Endodermal cell (in vitro differentiated cells): Measurements from ENCODE around the gene UNC45A. TPM values are rescaled to one million over a fixed set of nuclear protein-coding genes. Genes with fewer than 3 reads are reported as not detected.

Source experiments
- DNase-seq: peaks from one replicate; pipeline ENCODE4 v3.0.0-alpha.2; 2017
- H3K27ac ChIP-seq: 2 replicates; pipeline ENCODE4 v1.5.1; 2013; ENCODE audit warnings: mild to moderate bottlenecking, low read depth, low read length, moderate library complexity
- H3K27me3 ChIP-seq: 2 replicates; pipeline ENCODE4 v1.6.1; 2013; ENCODE audit warnings: mild to moderate bottlenecking, low read length, moderate library complexity; ENCODE audit not compliant: insufficient read depth, control insufficient read depth, poor library complexity, severe bottlenecking
- H3K36me3 ChIP-seq: 2 replicates; pipeline ENCODE4 v1.7.0; 2013; ENCODE audit warnings: mild to moderate bottlenecking, low read length, moderate library complexity; ENCODE audit not compliant: control insufficient read depth, insufficient read depth
- H3K4me1 ChIP-seq: one replicate; pipeline ENCODE4 v1.7.0; 2013; ENCODE audit warnings: low read length; ENCODE audit not compliant: control insufficient read depth, insufficient read depth
- H3K4me3 ChIP-seq: 2 replicates; pipeline ENCODE4 v1.5.1; 2013; ENCODE audit warnings: mild to moderate bottlenecking, low read length, moderate library complexity
- H3K9ac ChIP-seq: 2 replicates; pipeline ENCODE4 v1.6.1; 2013; ENCODE audit warnings: mild to moderate bottlenecking, low read length, moderate library complexity; ENCODE audit not compliant: poor library complexity, severe bottlenecking; ENCODE audit errors: extremely low read depth
- H3K9me3 ChIP-seq: 2 replicates; pipeline ENCODE4 v1.6.1; 2013; ENCODE audit warnings: mild to moderate bottlenecking, low read length, moderate library complexity; ENCODE audit not compliant: control insufficient read depth
- H3K27ac Mint-ChIP-seq: 2 replicates; pipeline ENCODE4 v1.8.0; 2020; ENCODE audit warnings: mixed read lengths
- H3K27me3 Mint-ChIP-seq: 2 replicates; pipeline ENCODE4 v1.8.0; 2021; ENCODE audit warnings: mild to moderate bottlenecking, mixed read lengths; ENCODE audit not compliant: insufficient read depth
- H3K36me3 Mint-ChIP-seq: 2 replicates; pipeline ENCODE4 v1.8.0; 2020; ENCODE audit warnings: low read depth, mixed read lengths
- H3K4me1 Mint-ChIP-seq: 2 replicates; pipeline ENCODE4 v1.8.0; 2020; ENCODE audit warnings: mixed read lengths
- H3K4me3 Mint-ChIP-seq: 2 replicates; pipeline ENCODE4 v1.8.0; 2020; ENCODE audit warnings: mild to moderate bottlenecking, moderate library complexity, mixed read lengths
- H3K9me3 Mint-ChIP-seq: 2 replicates; pipeline ENCODE4 v1.8.0; 2020; ENCODE audit warnings: mild to moderate bottlenecking, mixed read lengths
- CTCF ChIP-seq: fragments of 200-600 bp; sonication (generic); conservative IDR thresholded peaks from 2 replicates; pipeline ENCODE4 v1.5.0; 2021; ENCODE audit warnings: antibody characterized with exemption, mild to moderate bottlenecking
- WGBS, 2 experiments: methylation state at CpG; one replicate each; pipeline versions ENCODE4 v1.1.5 to v1.1.7; 2013; ENCODE audit warnings: missing lambda C conversion rate in 2 of 2, mixed read lengths in 1 of 2; ENCODE audit not compliant: insufficient coverage in 1 of 2, insufficient read length in 1 of 2; 5-methylcytosine and 5-hydroxymethylcytosine counted together
- long read RNA-seq, 4 experiments: library from polyadenylated mRNA in 2 of 4; library from RNA in 1 of 4; library from capped mRNA in 1 of 4; stranded (forward) in 3 of 4; unstranded in 1 of 4; transcript quantifications; one replicate each; pipeline ENCODE4 v2.0.0, GENCODE V29; 2020 to 2021; ENCODE audit warnings: inconsistent platforms in 1 of 4
- polyA plus RNA-seq, 2 experiments: library from polyadenylated mRNA; stranded (reverse); fragments of 50-300 nt; gene quantifications; one replicate each; pipeline ENCODE4 v1.2.3, GENCODE V29; 2013
- total RNA-seq, 2 donors: library from RNA; stranded (reverse); fragmentation: NEBNext Ultra II Directional in 1 of 2; extraction: Animal tissue kit (Norgen Biotek cat#: 25700) in 1 of 2; gene quantifications; 2 replicates in 1 of 2; 3 replicates in 1 of 2; pipeline ENCODE4 v1.2.1, GENCODE V29; 2021

Gene UNC45A
- 10 to 100 TPM; 92.5 to 96.6 TPM for total RNA-seq
- polyA plus RNA-seq (2013, experiment 1 of 2), result 54.1 TPM
- 47.9 TPM for polyA plus RNA-seq (2013, experiment 2 of 2)
- long read RNA-seq, experiment 1, partial matches to known transcripts, result 35 of 46 reads
- long read RNA-seq, experiment 1, other reads (novel, unspliced or antisense), result 7 of 46 reads
- long read RNA-seq, experiment 2, transcript UNC45A-202 (20 exons, 3,252 nt), result major isoform, 69 of 170 reads
- long read RNA-seq, experiment 2, partial matches to known transcripts, result 79 of 170 reads
- long read RNA-seq, experiment 2, other reads (novel, unspliced or antisense), result 22 of 170 reads
- long read RNA-seq, experiment 3, transcript UNC45A-202 (20 exons, 3,252 nt), result major isoform, 314 of 703 reads
- long read RNA-seq, experiment 3, partial matches to known transcripts, result 341 of 703 reads
- long read RNA-seq, experiment 3, other reads (novel, unspliced or antisense), result 47 of 703 reads
- long read RNA-seq, experiment 4, transcript UNC45A-202 (20 exons, 3,252 nt), result major isoform, 5 of 20 reads
- long read RNA-seq, experiment 4, partial matches to known transcripts, result 12 of 20 reads
- long read RNA-seq, experiment 4, other reads (novel, unspliced or antisense), result 3 of 20 reads

GRCh38 chr15:90934949-90935751 is at the start of gene UNC45A:
Gene UNC45A, plus strand, starts transcription at chr15:90935285. Its CDS starts 40 bp downstream, at chr15:90935325.
- TF ChIP-seq CTCF, result no peak
- H3K27ac ChIP-seq, result no peak within 1 kb of the TSS

GRCh38 chr15:90885432-90886290 is 49.4 kb upstream of the UNC45A start:
- Histone ChIP-seq H3K27me3 (no peaks in the 10 kb centered on the region), H3K4me3 (no peak overlapping the region), H3K9ac (no peak overlapping the region), H3K36me3 (peaks cover 3% of the 10 kb centered on the region), H3K9me3 (no peaks in the 10 kb centered on the region), H3K27ac (no peak overlapping the region), H3K4me1 (peaks cover 15% of the 10 kb centered on the region)
- H3K27ac Mint-ChIP-seq, result peak overlapping the region; percentile 35
- H3K9me3 Mint-ChIP-seq, result no peaks in the 10 kb centered on the region
- peak; percentile 94 for DNase-seq
- H3K27me3 Mint-ChIP-seq, result no peaks in the 10 kb centered on the region
- H3K36me3 Mint-ChIP-seq, result peaks cover 12% of the 10 kb centered on the region
- TF ChIP-seq CTCF, result peak; percentile 98
- H3K4me1 Mint-ChIP-seq, result peaks cover 19% of the 10 kb centered on the region
- H3K4me3 Mint-ChIP-seq, result peak overlapping the region; percentile 56
- WGBS, 2 experiments, result 79 to 87% methylated on average over 15 to 23 of the region's 23 CpGs

More at GRCh38 chr15:90934949-90935751, at the start of gene UNC45A:
- Histone ChIP-seq H3K27me3 (peaks cover 8% of the 10 kb centered on the region), H3K9me3 (no peaks in the 10 kb centered on the region), H3K4me1 (no peaks in the 10 kb centered on the region), H3K36me3 (peaks cover 26% of the 10 kb centered on the region), H3K4me3 (peak within 1 kb of the TSS; percentile 81), H3K9ac (peak within 1 kb of the TSS; percentile 7)
- Mint-ChIP-seq H3K4me3 (peak within 1 kb of the TSS; percentile 74), H3K9me3 (no peaks in the 10 kb centered on the region), H3K4me1 (peaks cover 14% of the 10 kb centered on the region), H3K27ac (peak within 1 kb of the TSS; percentile 43), H3K27me3 (peaks cover 8% of the 10 kb centered on the region), H3K36me3 (peaks cover 18% of the 10 kb centered on the region)
- 1 to 5% methylated on average over 26 to 65 of the region's 65 CpGs for WGBS, 2 experiments
- DNase-seq, result peak; percentile 98

GRCh38 chr15:90886291-90886614 is 48.8 kb upstream of the UNC45A start:
- no peak for DNase-seq
- 76 to 81% methylated on average over 4 of the region's 5 CpGs for WGBS, 2 experiments
- Histone ChIP-seq H3K27ac (no peak overlapping the region), H3K9me3 (no peaks in the 10 kb centered on the region), H3K4me3 (no peak overlapping the region), H3K36me3 (no peaks in the 10 kb centered on the region), H3K9ac (no peak overlapping the region), H3K4me1 (peaks cover 15% of the 10 kb centered on the region), H3K27me3 (no peaks in the 10 kb centered on the region)
- Mint-ChIP-seq H3K4me3 (no peak overlapping the region), H3K4me1 (peaks cover 19% of the 10 kb centered on the region), H3K27ac (no peak overlapping the region), H3K9me3 (no peaks in the 10 kb centered on the region), H3K27me3 (no peaks in the 10 kb centered on the region), H3K36me3 (peaks cover 11% of the 10 kb centered on the region)
- TF ChIP-seq CTCF, result peak; percentile 4
